ENCODE data around the gene PRSS22. TPM values are rescaled to one million over a fixed set of nuclear protein-coding genes. Genes with fewer than 3 reads are reported as not detected.
A peak's percentile ranks its signal among the peaks of the same experiment; 100 is the strongest.

Gene PRSS22
- total RNA-seq, 1 experiment from 2014 or later: 36.9 TPM

DNA sequence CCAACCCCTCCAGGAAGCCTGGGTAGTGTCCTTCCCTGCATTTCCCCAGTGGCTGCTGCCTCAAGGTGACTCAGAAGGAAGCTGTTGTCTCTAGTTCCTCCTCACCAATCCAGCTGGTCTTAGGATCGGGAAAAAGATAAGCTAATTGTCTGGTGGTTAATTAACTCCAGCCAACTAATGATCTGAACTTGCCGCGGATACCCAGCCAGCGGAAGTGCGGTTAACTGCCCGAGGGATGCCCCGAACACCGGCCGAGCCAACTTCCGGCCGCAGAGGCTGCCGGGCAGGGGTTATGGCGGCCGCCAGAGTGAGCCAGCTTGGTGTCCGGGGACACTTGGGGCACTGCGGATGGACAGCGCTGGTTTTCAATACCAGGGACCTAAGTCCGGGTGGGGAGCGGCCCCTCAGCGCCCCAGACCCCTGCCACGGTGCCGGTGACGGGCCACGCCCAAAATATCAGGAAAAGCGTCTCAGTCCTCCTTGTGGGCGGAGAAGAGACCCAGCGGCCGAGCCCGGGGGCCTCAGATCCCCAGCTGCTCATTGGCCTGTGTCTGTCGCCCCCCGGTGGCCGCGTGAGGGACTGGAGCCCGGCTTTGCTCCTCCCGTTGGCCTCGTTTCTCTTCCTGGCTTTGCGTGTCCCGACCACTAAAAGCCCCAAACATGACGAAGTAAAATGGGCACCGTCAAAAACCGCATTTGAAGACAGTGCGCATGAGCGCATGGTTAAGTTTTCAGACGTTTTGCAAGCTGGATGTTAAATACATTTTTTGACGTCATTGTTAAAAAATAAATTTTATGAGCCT lies 10.2 kb upstream of the PRSS22 start:
- H3K9ac ChIP-seq (ENCODE audit: low read length): peak overlapping the region; percentile 94
- peak overlapping the region; percentile 78 for H2AFZ ChIP-seq (ENCODE audit: low read length)
- CTCF ChIA-PET: interaction anchor here (0.6 to 1.8 kb wide), 6 partner anchors 10 to 92 kb away, joined by 3 to 22 read pairs (median 4); partner anchors contain the start of gene PRSS22
- peak overlapping the region; percentile 71 for H3K4me3 ChIP-seq (ENCODE audit: low read length)
- H3K9me3 ChIP-seq (ENCODE audit: low read length): no peaks in the 10 kb centered on the region
- TF ChIP-seq EZH2phosphoT487 (IDR thresholded peaks at IDR 0.05; ENCODE audit: borderline replicate concordance, low read length) (no peak), EZH2 (IDR thresholded peaks at IDR 0.05; ENCODE audit: low read length, unreplicated experiment) (no peak)
- TF ChIP-seq, protein P1, sequence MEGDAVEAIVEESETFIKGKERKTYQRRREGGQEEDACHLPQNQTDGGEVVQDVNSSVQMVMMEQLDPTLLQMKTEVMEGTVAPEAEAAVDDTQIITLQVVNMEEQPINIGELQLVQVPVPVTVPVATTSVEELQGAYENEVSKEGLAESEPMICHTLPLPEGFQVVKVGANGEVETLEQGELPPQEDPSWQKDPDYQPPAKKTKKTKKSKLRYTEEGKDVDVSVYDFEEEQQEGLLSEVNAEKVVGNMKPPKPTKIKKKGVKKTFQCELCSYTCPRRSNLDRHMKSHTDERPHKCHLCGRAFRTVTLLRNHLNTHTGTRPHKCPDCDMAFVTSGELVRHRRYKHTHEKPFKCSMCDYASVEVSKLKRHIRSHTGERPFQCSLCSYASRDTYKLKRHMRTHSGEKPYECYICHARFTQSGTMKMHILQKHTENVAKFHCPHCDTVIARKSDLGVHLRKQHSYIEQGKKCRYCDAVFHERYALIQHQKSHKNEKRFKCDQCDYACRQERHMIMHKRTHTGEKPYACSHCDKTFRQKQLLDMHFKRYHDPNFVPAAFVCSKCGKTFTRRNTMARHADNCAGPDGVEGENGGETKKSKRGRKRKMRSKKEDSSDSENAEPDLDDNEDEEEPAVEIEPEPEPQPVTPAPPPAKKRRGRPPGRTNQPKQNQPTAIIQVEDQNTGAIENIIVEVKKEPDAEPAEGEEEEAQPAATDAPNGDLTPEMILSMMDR (conservative IDR thresholded peaks at IDR 0.05; ENCODE audit: low read depth, low read length): peak; percentile 86
- peak overlapping the region; percentile 98 for H3K27ac ChIP-seq (ENCODE audit: low read length)
- no peaks in the 10 kb centered on the region for H3K9me2 ChIP-seq (replicated peaks; ENCODE audit: low read length)
- intact Hi-C loops (cut with micrococcal nuclease): loop anchor here (1.0 kb wide), 2 partner anchors 14 to 29 kb away; no protein-coding TSS in a partner anchor
- H3K27me3 ChIP-seq (ENCODE audit: low read length): no peaks in the 10 kb centered on the region
- H3K79me2 ChIP-seq (ENCODE audit: low read length): no peaks in the 10 kb centered on the region
- ATAC-seq (peak; percentile 95), DNase-seq (peak; percentile 88)
- POLR2A ChIA-PET (ENCODE audit: unreplicated experiment): interaction anchor here (0.7 kb wide), 1 partner anchor 143 kb away, joined by 3 read pairs; no protein-coding TSS in a partner anchor
- no peaks in the 10 kb centered on the region for H4K20me1 ChIP-seq (ENCODE audit: low read length)
- H3K4me2 ChIP-seq (ENCODE audit: low read length): peak overlapping the region; percentile 80
- BruUV-seq (replicated peaks): TSS peak; percentile 99
- peaks cover 7% of the 10 kb centered on the region; the same call in 1 of the 2 replicates for H3K4me1 ChIP-seq (ENCODE audit: insufficient read depth, low read length)
- H3K36me3 ChIP-seq (ENCODE audit: low read depth, low read length): no peaks in the 10 kb centered on the region
- H3F3A ChIP-seq (ENCODE audit: low read length, unreplicated experiment): peaks cover 5% of the 10 kb centered on the region

DNA sequence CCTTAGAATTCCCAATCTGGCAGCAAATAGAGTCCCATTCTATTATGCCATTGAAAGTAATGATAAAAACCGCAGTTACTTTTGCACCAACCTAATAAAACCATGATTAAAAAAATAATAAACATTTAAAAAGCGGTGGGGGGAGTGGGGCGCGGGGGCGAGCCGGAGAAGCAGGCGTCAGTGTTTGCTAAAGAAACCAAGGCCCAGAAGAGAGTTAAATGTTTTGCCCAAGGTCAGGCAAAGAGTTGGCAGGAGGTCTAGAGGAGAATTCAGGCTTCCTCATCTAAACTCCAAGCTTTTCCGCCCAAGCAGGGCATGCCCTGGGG lies 9.7 kb upstream of the PRSS22 start:
- intact Hi-C loops (cut with micrococcal nuclease): no loop called here
- Histone ChIP-seq H3K79me2 (ENCODE audit: low read length) (no peaks in the 10 kb centered on the region), H2AFZ (ENCODE audit: low read length) (peak overlapping the region; percentile 78), H3K27ac (ENCODE audit: low read length) (peak overlapping the region; percentile 98), H3K9ac (ENCODE audit: low read length) (peak overlapping the region; percentile 94), H3K4me3 (ENCODE audit: low read length) (peak overlapping the region; percentile 71), H3K9me2 (replicated peaks; ENCODE audit: low read length) (no peaks in the 10 kb centered on the region), H3K4me1 (ENCODE audit: insufficient read depth, low read length) (peaks cover 7% of the 10 kb centered on the region; the same call in 1 of the 2 replicates), H3F3A (ENCODE audit: low read length, unreplicated experiment) (peaks cover 5% of the 10 kb centered on the region), H3K4me2 (ENCODE audit: low read length) (peak overlapping the region; percentile 80), H3K27me3 (ENCODE audit: low read length) (no peaks in the 10 kb centered on the region), H3K9me3 (ENCODE audit: low read length) (no peaks in the 10 kb centered on the region), H4K20me1 (ENCODE audit: low read length) (no peaks in the 10 kb centered on the region), H3K36me3 (ENCODE audit: low read depth, low read length) (no peaks in the 10 kb centered on the region)
- POLR2A ChIA-PET (ENCODE audit: unreplicated experiment): no interaction called here
- TF ChIP-seq EZH2phosphoT487 (IDR thresholded peaks at IDR 0.05; ENCODE audit: borderline replicate concordance, low read length) (no peak), EZH2 (IDR thresholded peaks at IDR 0.05; ENCODE audit: low read length, unreplicated experiment) (no peak)
- TF ChIP-seq, protein P1 (conservative IDR thresholded peaks at IDR 0.05; ENCODE audit: low read depth, low read length): no peak
- CTCF ChIA-PET: interaction anchor here (0.6 to 1.8 kb wide), 5 partner anchors 13 to 91 kb away, joined by 3 to 22 read pairs (median 5); no protein-coding TSS in a partner anchor
- ATAC-seq (no peak), DNase-seq (no peak)
- BruUV-seq (replicated peaks): no TSS peak

DNA sequence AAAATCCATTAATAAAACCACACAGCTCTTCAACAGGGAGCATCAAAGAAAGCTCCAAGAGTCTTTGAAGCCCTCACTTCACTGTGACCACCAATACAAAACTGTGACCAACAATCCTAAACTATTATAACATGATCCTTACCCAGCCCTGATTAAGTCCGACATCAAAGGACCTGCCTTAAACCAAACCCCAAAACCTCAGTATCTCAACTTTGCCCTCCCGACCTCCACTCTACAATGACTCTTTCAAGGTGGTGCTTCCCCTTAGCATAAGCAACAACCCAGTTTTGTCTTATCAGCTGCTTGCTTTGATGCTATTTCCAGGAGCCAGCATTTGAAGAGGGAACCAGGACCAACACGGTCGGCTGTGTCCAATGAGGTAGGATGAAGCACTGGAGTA lies 8.5 kb upstream of the PRSS22 start:
- no TSS peak for BruUV-seq (replicated peaks)
- no peak for TF ChIP-seq EZH2 (IDR thresholded peaks at IDR 0.05; ENCODE audit: low read length, unreplicated experiment)
- Histone ChIP-seq H3K4me3 (ENCODE audit: low read length) (no peak overlapping the region), H3K9me2 (replicated peaks; ENCODE audit: low read length) (no peaks in the 10 kb centered on the region), H3K27ac (ENCODE audit: low read length) (no peak overlapping the region), H3K4me1 (ENCODE audit: insufficient read depth, low read length) (peaks cover 7% of the 10 kb centered on the region; the same call in 1 of the 2 replicates), H3K9me3 (ENCODE audit: low read length) (no peaks in the 10 kb centered on the region), H3K4me2 (ENCODE audit: low read length) (no peak overlapping the region), H3K36me3 (ENCODE audit: low read depth, low read length) (no peaks in the 10 kb centered on the region), H4K20me1 (ENCODE audit: low read length) (no peaks in the 10 kb centered on the region), H3F3A (ENCODE audit: low read length, unreplicated experiment) (peaks cover 5% of the 10 kb centered on the region), H3K9ac (ENCODE audit: low read length) (no peak overlapping the region), H3K27me3 (ENCODE audit: low read length) (no peaks in the 10 kb centered on the region), H2AFZ (ENCODE audit: low read length) (no peak overlapping the region), H3K79me2 (ENCODE audit: low read length) (no peaks in the 10 kb centered on the region)
- ChIA-PET CTCF (no interaction called here), POLR2A (ENCODE audit: unreplicated experiment) (no interaction called here)
- intact Hi-C loops (cut with micrococcal nuclease): no loop called here
- DNase-seq (no peak), ATAC-seq (no peak)
